Transverse colon (tissue), 4 donors: ENCODE results near the gene SYCE3. TPM values are rescaled to one million over a fixed set of nuclear protein-coding genes. Genes with fewer than 3 reads are reported as not detected.

Experiments
- DNase-seq: peaks from one replicate; pipeline ENCODE4 v3.0.0-alpha.2; 2019
- H3K27ac ChIP-seq, 4 donors: fragments of 200-600 bp; sonication (generic); 2 replicates each; pipeline ENCODE4 v1.5.1; 2016 to 2018; ENCODE audit warnings: inconsistent platforms in 4 of 4
- H3K27me3 ChIP-seq: fragments of 200-600 bp; sonication (generic); 2 replicates; pipeline ENCODE4 v1.5.1; 2017; ENCODE audit warnings: inconsistent platforms
- H3K36me3 ChIP-seq, 4 donors: fragments of 200-600 bp; sonication (generic); 2 replicates each; pipeline ENCODE4 v1.5.1; 2017 to 2019; ENCODE audit warnings: inconsistent platforms in 4 of 4
- H3K4me1 ChIP-seq, 4 donors: fragments of 200-600 bp; sonication (generic); 2 replicates each; pipeline ENCODE4 v1.5.1; 2017 to 2020; ENCODE audit warnings: inconsistent platforms in 4 of 4
- H3K4me3 ChIP-seq, 4 donors: fragments of 200-600 bp; sonication (generic); 1 replicate in 1 of 4; 2 replicates in 3 of 4; pipeline versions ENCODE4 v1.5.1 to v1.6.1; 2017 to 2019; ENCODE audit warnings: inconsistent platforms in 4 of 4
- H3K9me3 ChIP-seq, 2 donors: fragments of 200-600 bp; sonication (generic); 2 replicates each; pipeline ENCODE4 v1.5.1; 2017 to 2019; ENCODE audit warnings: inconsistent platforms in 2 of 2
- EP300 ChIP-seq: sonication (generic); formaldehyde crosslinking; IDR thresholded peaks from one replicate; pipeline ENCODE4 v1.6.1; 2017; ENCODE audit warnings: antibody characterized with exemption, low read depth
- POLR2A ChIP-seq: fragments of 450-650 bp; IDR thresholded peaks from one replicate; pipeline ENCODE4 v1.6.1; 2016; ENCODE audit warnings: antibody characterized with exemption, mild to moderate bottlenecking, moderate library complexity
- POLR2AphosphoS5 ChIP-seq, 3 donors: sonication (generic); formaldehyde crosslinking; IDR thresholded peaks; one replicate each; pipeline ENCODE4 v1.6.1; 2016; ENCODE audit warnings: antibody characterized with exemption in 3 of 3
- WGBS, 2 donors: methylation state at CpG; one replicate each; pipeline ENCODE4 v1.1.5; 2018; ENCODE audit warnings: low coverage in 1 of 2; 5-methylcytosine and 5-hydroxymethylcytosine counted together
- in situ Hi-C, 4 donors: fragments of 200-750 bp; cut with MboI; loops; one replicate each; pipeline versions ENCODE4 v1.15.0 to v1.15.1; 2017; ENCODE audit warnings: low sequenced_read_pairs in 3 of 4, low pct_ligation_motif_present in 1 of 4, low pct_unique_long_range_greater_than_20kb in 1 of 4
- intact Hi-C: fragments of 100-400 bp; cut with DNase I; formaldehyde crosslinking; loops from one replicate; pipeline ENCODE4 v1.15.1; 2023; ENCODE audit warnings: low total_unique reads
- total RNA-seq, 4 donors: library from RNA; depleted of rRNA; stranded (reverse); fragments of >200 nt; gene quantifications; one replicate each; pipeline ENCODE4 v1.1.0, GENCODE V29; 2016
- TF ChIP-seq, protein P1 (sequence below), 5 experiments: fragments of 200-600 bp in 3 of 5; fragments of 450-650 bp in 2 of 5; sonication (generic) in 3 of 5; IDR thresholded peaks; 1 replicate in 2 of 5; 2 replicates in 3 of 5; pipeline ENCODE4 v1.5.1; 2016 to 2017; ENCODE audit warnings: antibody characterized with exemption in 5 of 5, inconsistent platforms in 3 of 5, mild to moderate bottlenecking in 2 of 5, moderate library complexity in 1 of 5

SYCE3 gene
- total RNA-seq, 4 donors from 2014 or later = not detected

GRCh38 chr22:50561401-50562358 is 1.0 kb downstream of the SYCE3 start:
- H3K4me1 ChIP-seq = peaks cover 0 to 22% (median 12%) of the 10 kb centered on the region in 4 donors
- H3K27ac ChIP-seq = no peak overlapping the region
- 77 to 93% methylated on average over 6 to 21 of the region's 34 CpGs for WGBS, 2 donors
- intact Hi-C loops = no loop called here
- H3K27me3 ChIP-seq = peaks cover 4% of the 10 kb centered on the region
- no peak overlapping the region for H3K4me3 ChIP-seq
- in situ Hi-C loops = no loop called here
- no peaks in the 10 kb centered on the region for H3K36me3 ChIP-seq
- no peak for TF ChIP-seq EP300
- no peak for TF ChIP-seq POLR2AphosphoS5 (IDR thresholded peaks at IDR 0.05)
- no peak for TF ChIP-seq POLR2A
- DNase-seq = no peak
- no peaks in the 10 kb centered on the region for H3K9me3 ChIP-seq

DNA sequence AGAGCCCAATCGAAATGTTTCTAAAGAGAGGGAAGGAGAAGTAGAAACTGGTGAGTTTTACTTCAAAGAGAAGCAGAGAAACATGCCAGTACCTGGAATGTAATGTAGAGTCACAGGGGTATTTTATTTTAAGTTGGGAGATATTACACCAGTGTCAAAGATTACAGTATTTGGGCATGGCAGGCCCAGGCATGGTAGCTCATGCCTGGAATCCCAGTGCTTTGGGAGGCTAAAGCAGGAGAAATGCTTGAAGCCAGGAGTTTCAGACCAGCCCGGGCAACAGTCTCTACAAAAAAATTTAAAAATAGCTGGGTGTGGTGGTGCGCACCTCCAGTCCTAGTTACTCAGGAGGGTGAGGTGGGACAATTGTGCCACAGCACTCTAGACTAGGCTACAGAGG is 2.7 kb downstream of the SYCE3 start:
- H3K27me3 ChIP-seq = peaks cover 4% of the 10 kb centered on the region
- H3K27ac ChIP-seq = no peak overlapping the region
- no peaks in the 10 kb centered on the region for H3K36me3 ChIP-seq
- no peak for DNase-seq
- in situ Hi-C loops = no loop called here
- H3K4me1 ChIP-seq = peaks cover 0 to 19% (median 12%) of the 10 kb centered on the region in 4 donors
- 76 to 89% methylated on average over 3 of the region's 3 CpGs for WGBS, 2 donors
- TF ChIP-seq, protein P1, sequence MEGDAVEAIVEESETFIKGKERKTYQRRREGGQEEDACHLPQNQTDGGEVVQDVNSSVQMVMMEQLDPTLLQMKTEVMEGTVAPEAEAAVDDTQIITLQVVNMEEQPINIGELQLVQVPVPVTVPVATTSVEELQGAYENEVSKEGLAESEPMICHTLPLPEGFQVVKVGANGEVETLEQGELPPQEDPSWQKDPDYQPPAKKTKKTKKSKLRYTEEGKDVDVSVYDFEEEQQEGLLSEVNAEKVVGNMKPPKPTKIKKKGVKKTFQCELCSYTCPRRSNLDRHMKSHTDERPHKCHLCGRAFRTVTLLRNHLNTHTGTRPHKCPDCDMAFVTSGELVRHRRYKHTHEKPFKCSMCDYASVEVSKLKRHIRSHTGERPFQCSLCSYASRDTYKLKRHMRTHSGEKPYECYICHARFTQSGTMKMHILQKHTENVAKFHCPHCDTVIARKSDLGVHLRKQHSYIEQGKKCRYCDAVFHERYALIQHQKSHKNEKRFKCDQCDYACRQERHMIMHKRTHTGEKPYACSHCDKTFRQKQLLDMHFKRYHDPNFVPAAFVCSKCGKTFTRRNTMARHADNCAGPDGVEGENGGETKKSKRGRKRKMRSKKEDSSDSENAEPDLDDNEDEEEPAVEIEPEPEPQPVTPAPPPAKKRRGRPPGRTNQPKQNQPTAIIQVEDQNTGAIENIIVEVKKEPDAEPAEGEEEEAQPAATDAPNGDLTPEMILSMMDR (IDR thresholded peaks at IDR 0.05) = no peak
- TF ChIP-seq POLR2A (no peak), EP300 (no peak), POLR2AphosphoS5 (IDR thresholded peaks at IDR 0.05) (no peak)
- no peak overlapping the region for H3K4me3 ChIP-seq
- intact Hi-C loops = no loop called here
- H3K9me3 ChIP-seq = no peaks in the 10 kb centered on the region

DNA sequence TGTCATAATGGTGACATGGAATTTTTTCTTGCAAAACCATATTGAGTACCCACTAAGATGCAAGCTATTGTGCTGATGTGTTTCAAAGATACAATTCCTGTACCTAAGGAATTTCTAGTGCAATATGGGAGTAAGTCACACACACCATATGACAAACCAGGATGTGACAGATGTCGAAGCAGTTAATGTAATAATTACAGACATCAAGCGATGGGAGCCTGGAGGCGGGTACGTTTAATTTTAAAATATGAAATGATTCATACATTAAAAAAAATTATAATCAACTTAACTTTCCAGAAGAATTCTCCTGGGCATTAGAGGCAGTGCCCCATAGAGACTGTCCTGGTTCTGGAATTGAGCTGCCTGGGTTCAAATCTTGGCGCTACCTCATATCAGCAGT is 6.0 kb downstream of the SYCE3 start:
- Histone ChIP-seq H3K4me3 (no peak overlapping the region), H3K27ac (no peak overlapping the region), H3K4me1 (no peaks in the 10 kb centered on the region), H3K36me3 (no peaks in the 10 kb centered on the region), H3K9me3 (no peaks in the 10 kb centered on the region), H3K27me3 (peaks cover 4% of the 10 kb centered on the region)
- intact Hi-C loops = no loop called here
- in situ Hi-C loops = no loop called here
- no peak for DNase-seq
- 83 to 93% methylated on average over 4 to 5 of the region's 5 CpGs for WGBS, 2 donors
- TF ChIP-seq POLR2A (no peak), EP300 (no peak), POLR2AphosphoS5 (IDR thresholded peaks at IDR 0.05) (no peak)
- TF ChIP-seq, protein P1 (IDR thresholded peaks at IDR 0.05) = no peak

DNA sequence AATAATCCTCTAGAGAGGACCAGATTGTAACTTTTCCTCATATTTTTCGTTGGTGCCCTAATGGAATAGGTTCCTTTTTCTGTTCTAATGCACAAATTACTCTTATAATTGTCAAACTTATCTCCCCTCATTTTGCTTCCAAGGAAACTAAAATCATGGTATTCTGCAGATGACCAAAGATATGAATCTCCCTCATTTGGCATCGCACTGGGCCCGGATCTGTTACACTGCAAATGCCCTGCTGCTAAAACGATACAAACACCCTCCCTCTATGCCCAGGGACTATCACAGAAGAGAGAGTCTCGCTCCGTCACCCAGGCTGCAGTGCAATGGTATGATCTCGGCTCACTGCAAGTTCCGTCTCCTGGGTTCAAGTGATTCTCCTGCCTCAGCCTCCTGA is 9.4 kb downstream of the SYCE3 start:
- WGBS, 2 donors = 83 to 87% methylated on average over 4 to 8 of the region's 8 CpGs
- in situ Hi-C loops (no loop called here), intact Hi-C loops (no loop called here)
- no peak overlapping the region for H3K27ac ChIP-seq
- no peak for TF ChIP-seq EP300
- no peak for TF ChIP-seq POLR2AphosphoS5 (IDR thresholded peaks at IDR 0.05)
- TF ChIP-seq POLR2A = no peak
- TF ChIP-seq, protein P1 (IDR thresholded peaks at IDR 0.05) = no peak
- peaks cover 17% of the 10 kb centered on the region for H3K27me3 ChIP-seq
- H3K4me1 ChIP-seq = peaks cover 3 to 11% (median 8%) of the 10 kb centered on the region in 4 donors
- H3K36me3 ChIP-seq = no peaks in the 10 kb centered on the region
- no peak for DNase-seq
- H3K9me3 ChIP-seq = no peaks in the 10 kb centered on the region
- no peak overlapping the region for H3K4me3 ChIP-seq
